ENCODE data around the gene BPIFB4.

The BPIFB4 gene

DNA sequence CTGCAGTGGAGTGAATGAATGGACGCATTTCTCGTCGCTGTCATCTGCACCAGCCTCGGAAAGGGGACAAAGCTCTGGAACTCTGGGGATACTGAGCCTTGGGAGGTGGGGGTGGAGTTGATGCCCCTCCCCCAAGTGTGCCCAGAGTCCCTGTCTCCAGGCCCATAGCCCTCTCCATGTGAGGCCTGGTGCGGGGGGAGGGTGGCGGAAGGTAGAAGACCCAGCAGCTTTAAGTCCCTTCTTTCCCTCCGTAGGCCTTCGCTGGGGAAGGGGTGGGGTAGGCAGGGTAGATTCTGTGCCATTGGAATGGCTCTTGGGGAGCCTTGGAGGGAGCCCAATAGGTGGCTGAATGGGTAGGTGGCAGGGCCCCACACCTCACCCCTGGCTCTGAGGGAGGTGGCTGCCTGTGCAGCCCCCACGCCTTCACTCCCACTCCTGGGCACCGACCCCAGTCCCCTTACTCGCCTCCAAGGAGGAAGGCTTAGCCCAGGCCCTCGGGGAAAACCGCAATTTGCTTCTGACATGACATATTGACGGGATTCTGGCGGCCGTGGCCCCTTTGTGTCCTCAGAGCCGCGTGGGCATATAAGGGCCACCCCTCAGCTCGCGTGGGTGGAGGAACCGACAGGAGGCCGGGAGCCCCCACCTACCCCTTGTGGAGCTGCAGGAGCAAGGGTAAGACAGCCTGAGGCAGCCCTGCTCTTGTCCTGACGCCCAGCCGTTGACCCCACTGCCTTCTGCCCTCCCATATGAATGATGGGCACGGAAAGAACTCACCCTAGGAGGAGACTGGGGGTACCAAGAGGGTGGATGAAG, 25.9 kb upstream of the BPIFB4 start, which contains the start of gene BPIFB3:
Gene BPIFB3, plus strand, starts transcription at position 613 of the 816 bp plus-strand sequence. CDS start 1,533 bp downstream, outside the sequence.
- TF ChIP-seq CTCF (IDR thresholded peaks at IDR 0.05), result no peak

GRCh38 chr20:33054381-33054780, 25.1 kb upstream of the BPIFB4 start:
- no peak for TF ChIP-seq CTCF (IDR thresholded peaks at IDR 0.05)

- TF ChIP-seq CTCF (IDR thresholded peaks at IDR 0.05), result no peak
These were observed 24.7 kb upstream of the BPIFB4 start for GRCh38 chr20:33054791-33055190.

GRCh38 chr20:33059136-33059535, 20.3 kb upstream of the BPIFB4 start:
- TF ChIP-seq CTCF (IDR thresholded peaks at IDR 0.05), result no peak

DNA sequence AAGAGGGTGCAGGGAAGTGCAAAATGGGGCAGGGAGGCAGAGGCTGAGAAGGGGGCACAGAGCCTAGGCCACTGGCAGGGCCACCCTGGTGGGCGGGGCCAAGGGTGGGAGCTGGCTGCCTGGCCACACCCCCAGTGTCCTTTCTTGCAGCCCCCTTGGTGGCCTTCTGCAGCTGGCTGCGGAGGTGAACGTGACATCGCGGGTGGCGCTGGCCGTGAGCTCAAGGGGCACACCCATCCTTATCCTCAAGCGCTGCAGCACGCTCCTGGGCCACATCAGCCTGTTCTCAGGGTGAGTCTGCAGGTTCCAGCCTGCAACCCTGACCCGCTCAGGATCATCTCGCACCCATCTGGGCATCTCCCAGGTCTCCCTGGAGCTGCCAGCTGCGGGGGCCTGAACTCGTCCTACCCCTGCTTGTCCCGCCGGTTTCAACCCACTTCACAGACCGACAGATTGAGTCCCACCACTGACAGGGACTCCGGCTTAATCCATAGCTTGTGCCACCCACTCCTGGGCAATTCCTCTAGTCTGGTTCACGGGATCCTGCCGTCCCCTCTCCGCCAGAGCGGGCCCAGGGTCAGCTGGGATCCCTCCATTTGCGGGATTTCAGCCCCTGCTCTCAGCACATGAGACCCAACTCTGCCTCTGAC, 19.6 kb upstream of the BPIFB4 start:
- TF ChIP-seq CTCF (IDR thresholded peaks at IDR 0.05), result no peak

DNA sequence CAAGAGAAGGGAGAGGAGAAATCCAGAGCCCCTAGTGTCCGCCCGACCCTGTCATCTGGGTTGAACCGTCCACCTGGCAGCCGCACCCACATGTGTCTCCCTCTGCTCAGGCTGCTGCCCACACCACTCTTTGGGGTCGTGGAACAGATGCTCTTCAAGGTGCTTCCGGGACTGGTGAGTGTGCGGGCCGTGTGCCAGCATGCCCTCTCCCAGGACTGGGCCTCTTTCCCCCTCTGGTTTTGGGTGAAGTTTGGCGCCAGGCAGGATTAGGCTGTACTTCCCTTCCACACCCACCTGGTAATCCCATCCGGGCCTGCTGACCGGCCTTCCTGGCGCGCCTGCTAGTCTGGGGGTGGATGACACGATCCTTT, 17.8 kb upstream of the BPIFB4 start:
- no peak for TF ChIP-seq CTCF (IDR thresholded peaks at IDR 0.05)

GRCh38 chr20:33062105-33062824, 17.2 kb upstream of the BPIFB4 start:
- no peak for TF ChIP-seq CTCF (IDR thresholded peaks at IDR 0.05)

Data from LNCAP (cell line).